GM20431 (cell line): ENCODE measurements around the gene SHC4.
"Not testable (repeated sequence)": the region's sequence is repeated elsewhere in the genome, so short reads cannot be mapped to it uniquely, and the experiment has no call there.

Source experiments
- in situ Hi-C: fragments of 300-500 bp; cut with MseI, MboI; formaldehyde crosslinking; loops from one replicate; pipeline ENCODE4 v1.15.0; 2020; ENCODE audit warnings: low sequenced_read_pairs; ENCODE audit not compliant: unreplicated experiment

Gene SHC4

GRCh38 chr15:48970926-48971325 lies 7.2 kb upstream of the SHC4 start:
- in situ Hi-C loops, result not testable (repeated sequence)

- in situ Hi-C loops, result no loop called here
Observed at GRCh38 chr15:48968066-48968465, 4.3 kb upstream of the SHC4 start.

- in situ Hi-C loops, result no loop called here
Observed at GRCh38 chr15:48967336-48967735, 3.6 kb upstream of the SHC4 start.

GRCh38 chr15:48966595-48967301 lies 3.0 kb upstream of the SHC4 start:
- in situ Hi-C loops, result no loop called here

- in situ Hi-C loops, result no loop called here
Observed at GRCh38 chr15:48965972-48966371, 2.3 kb upstream of the SHC4 start.

- in situ Hi-C loops, result no loop called here
Observed at GRCh38 chr15:48964898-48965297, 1.2 kb upstream of the SHC4 start.

GRCh38 chr15:48962662-48963523 lies 826 bp downstream of the SHC4 start:
- in situ Hi-C loops, result no loop called here

- in situ Hi-C loops, result no loop called here
Observed at GRCh38 chr15:48955967-48956366, 7.8 kb downstream of the SHC4 start.

- in situ Hi-C loops, result no loop called here
Observed at GRCh38 chr15:48955370-48955769, 8.3 kb downstream of the SHC4 start.

GRCh38 chr15:48954538-48954937 lies 9.2 kb downstream of the SHC4 start:
- in situ Hi-C loops, result no loop called here

GRCh38 chr15:48946840-48947187 lies 16.9 kb downstream of the SHC4 start:
- in situ Hi-C loops, result no loop called here

- in situ Hi-C loops, result no loop called here
Observed at GRCh38 chr15:48946074-48946839, 17.5 kb downstream of the SHC4 start.

- in situ Hi-C loops, result no loop called here
Observed at GRCh38 chr15:48945386-48945785, 18.3 kb downstream of the SHC4 start.

GRCh38 chr15:48941904-48942303 lies 21.8 kb downstream of the SHC4 start:
- in situ Hi-C loops, result no loop called here

- in situ Hi-C loops, result no loop called here
Observed at GRCh38 chr15:48940508-48940907, 23.2 kb downstream of the SHC4 start.

GRCh38 chr15:48939648-48940047 lies 24.1 kb downstream of the SHC4 start:
- in situ Hi-C loops, result no loop called here

- in situ Hi-C loops, result no loop called here
Observed at GRCh38 chr15:48937886-48938285, 25.8 kb downstream of the SHC4 start.

- in situ Hi-C loops, result no loop called here
Observed at GRCh38 chr15:48936666-48937065, 27.1 kb downstream of the SHC4 start.

GRCh38 chr15:48935236-48935635 lies 28.5 kb downstream of the SHC4 start:
- in situ Hi-C loops, result no loop called here

GRCh38 chr15:48930735-48931134 lies 33.0 kb downstream of the SHC4 start:
- in situ Hi-C loops, result no loop called here

- in situ Hi-C loops, result no loop called here
Observed at GRCh38 chr15:48929661-48930060, 34.1 kb downstream of the SHC4 start.
